ENCODE results near the gene ADAMTS18. TPM values are rescaled to one million over a fixed set of nuclear protein-coding genes. Genes with fewer than 3 reads are reported as not detected.

ADAMTS18 gene
- total and polyA plus RNA-seq, 2 donors (not counting 1 experiment from before 2014, with no cell fraction given), result not detected

DNA sequence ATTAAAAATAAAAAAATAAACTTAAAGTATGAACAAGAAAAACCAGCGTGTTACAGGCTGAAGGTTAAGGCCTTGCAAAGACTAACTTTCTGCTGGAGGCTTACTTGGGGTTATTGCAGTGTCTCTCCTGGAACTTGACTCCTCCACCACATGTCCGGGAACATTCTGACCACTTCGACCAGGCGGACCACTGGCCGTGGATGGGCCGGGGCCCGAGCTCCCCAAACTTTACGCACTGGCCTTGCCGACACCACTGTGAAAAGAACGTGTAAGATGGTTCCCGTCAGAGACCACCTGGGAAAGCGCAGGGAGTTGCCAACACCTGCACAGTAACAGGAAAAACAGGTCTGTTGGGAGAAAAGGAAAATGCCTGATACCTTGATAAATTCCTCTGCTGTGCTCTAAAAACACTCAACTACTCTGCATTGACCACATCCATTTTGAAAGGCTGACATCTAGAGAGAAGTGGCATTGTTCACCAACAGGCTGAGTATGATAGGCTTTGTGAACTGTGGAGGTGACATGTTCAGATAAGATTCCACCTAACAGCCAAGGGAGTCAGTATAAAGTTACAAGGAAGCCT lies 99.1 kb downstream of the ADAMTS18 start:
- Histone ChIP-seq H2AFZ (ENCODE audit: low read length) (no peak overlapping the region), H3K9me3 (ENCODE audit: control insufficient read depth, insufficient read depth, low read depth, low read length) (no peaks in the 10 kb centered on the region), H3K4me1 (ENCODE audit: control insufficient read depth, extremely low read depth, insufficient read depth, low read length) (no peaks in the 10 kb centered on the region), H4K20me1 (ENCODE audit: control insufficient read depth, extremely low read depth, insufficient read depth, low read length) (no peaks in the 10 kb centered on the region), H3K4me3 (replicated peaks in 1 of 4; ENCODE audit: control extremely low read depth in 1 of 4, insufficient read depth in 1 of 4, low read depth in 3 of 4, low read length in 4 of 4) (no peak overlapping the region), H3K27ac (ENCODE audit: insufficient read depth, low read length) (no peak overlapping the region), H3K4me2 (ENCODE audit: extremely low read depth, insufficient read depth, low read length) (no peak overlapping the region), H3K9ac (ENCODE audit: insufficient read depth, low read length) (no peak overlapping the region), H3K36me3 (ENCODE audit: control insufficient read depth, insufficient read depth, low read length) (no peaks in the 10 kb centered on the region), H3K27me3 (ENCODE audit: control insufficient read depth, insufficient read depth, low read length) (no peaks in the 10 kb centered on the region), H3K79me2 (ENCODE audit: control insufficient read depth, insufficient read depth, low read length) (no peaks in the 10 kb centered on the region)
- no peak for TF ChIP-seq EZH2 (IDR thresholded peaks at IDR 0.05; ENCODE audit: low read length, missing control alignments)
- TF ChIP-seq, protein P1, sequence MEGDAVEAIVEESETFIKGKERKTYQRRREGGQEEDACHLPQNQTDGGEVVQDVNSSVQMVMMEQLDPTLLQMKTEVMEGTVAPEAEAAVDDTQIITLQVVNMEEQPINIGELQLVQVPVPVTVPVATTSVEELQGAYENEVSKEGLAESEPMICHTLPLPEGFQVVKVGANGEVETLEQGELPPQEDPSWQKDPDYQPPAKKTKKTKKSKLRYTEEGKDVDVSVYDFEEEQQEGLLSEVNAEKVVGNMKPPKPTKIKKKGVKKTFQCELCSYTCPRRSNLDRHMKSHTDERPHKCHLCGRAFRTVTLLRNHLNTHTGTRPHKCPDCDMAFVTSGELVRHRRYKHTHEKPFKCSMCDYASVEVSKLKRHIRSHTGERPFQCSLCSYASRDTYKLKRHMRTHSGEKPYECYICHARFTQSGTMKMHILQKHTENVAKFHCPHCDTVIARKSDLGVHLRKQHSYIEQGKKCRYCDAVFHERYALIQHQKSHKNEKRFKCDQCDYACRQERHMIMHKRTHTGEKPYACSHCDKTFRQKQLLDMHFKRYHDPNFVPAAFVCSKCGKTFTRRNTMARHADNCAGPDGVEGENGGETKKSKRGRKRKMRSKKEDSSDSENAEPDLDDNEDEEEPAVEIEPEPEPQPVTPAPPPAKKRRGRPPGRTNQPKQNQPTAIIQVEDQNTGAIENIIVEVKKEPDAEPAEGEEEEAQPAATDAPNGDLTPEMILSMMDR (conservative IDR thresholded peaks at IDR 0.05 in 1 of 2, IDR thresholded peaks at IDR 0.05 in 1 of 2; ENCODE audit: low read depth in 1 of 2, low read length in 2 of 2), result no peak
- DNase-seq (ENCODE audit: low read depth in 2 of 2), result no peak

DNA sequence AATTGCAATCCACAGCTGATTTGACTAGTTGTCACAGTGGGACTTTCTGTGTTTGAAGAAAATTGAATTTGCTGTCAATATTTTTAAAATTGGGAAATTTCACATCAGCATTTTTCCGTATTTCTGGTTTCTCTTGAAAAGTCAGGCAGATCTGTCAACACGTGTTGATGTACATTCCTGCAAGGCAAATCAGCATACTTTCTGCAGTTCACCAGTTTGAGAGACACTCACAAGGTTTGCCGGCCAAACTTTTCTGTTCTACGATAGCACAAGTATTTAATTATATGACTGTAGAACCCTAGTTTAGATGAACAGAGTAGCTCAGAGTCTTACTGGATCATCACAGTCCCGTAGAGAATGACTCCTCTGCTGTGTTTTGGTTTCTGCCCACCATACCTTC lies 102.0 kb downstream of the ADAMTS18 start:
- TF ChIP-seq, protein P1 (conservative IDR thresholded peaks at IDR 0.05 in 1 of 2, IDR thresholded peaks at IDR 0.05 in 1 of 2; ENCODE audit: low read depth in 1 of 2, low read length in 2 of 2), result no peak
- TF ChIP-seq EZH2 (IDR thresholded peaks at IDR 0.05; ENCODE audit: low read length, missing control alignments), result no peak
- no peak overlapping the region for H2AFZ ChIP-seq (ENCODE audit: low read length)
- no peaks in the 10 kb centered on the region for H3K79me2 ChIP-seq (ENCODE audit: control insufficient read depth, insufficient read depth, low read length)
- H3K4me2 ChIP-seq (ENCODE audit: extremely low read depth, insufficient read depth, low read length), result no peak overlapping the region
- no peak overlapping the region for H3K4me3 ChIP-seq (replicated peaks in 1 of 4; ENCODE audit: control extremely low read depth in 1 of 4, insufficient read depth in 1 of 4, low read depth in 3 of 4, low read length in 4 of 4)
- no peaks in the 10 kb centered on the region for H3K4me1 ChIP-seq (ENCODE audit: control insufficient read depth, extremely low read depth, insufficient read depth, low read length)
- H3K9ac ChIP-seq (ENCODE audit: insufficient read depth, low read length), result no peak overlapping the region
- H3K27me3 ChIP-seq (ENCODE audit: control insufficient read depth, insufficient read depth, low read length), result no peaks in the 10 kb centered on the region
- H3K27ac ChIP-seq (ENCODE audit: insufficient read depth, low read length), result no peak overlapping the region
- no peaks in the 10 kb centered on the region for H3K36me3 ChIP-seq (ENCODE audit: control insufficient read depth, insufficient read depth, low read length)
- H3K9me3 ChIP-seq (ENCODE audit: control insufficient read depth, insufficient read depth, low read depth, low read length), result no peaks in the 10 kb centered on the region
- H4K20me1 ChIP-seq (ENCODE audit: control insufficient read depth, extremely low read depth, insufficient read depth, low read length), result no peaks in the 10 kb centered on the region
- no peak for DNase-seq (ENCODE audit: low read depth in 2 of 2)

DNA sequence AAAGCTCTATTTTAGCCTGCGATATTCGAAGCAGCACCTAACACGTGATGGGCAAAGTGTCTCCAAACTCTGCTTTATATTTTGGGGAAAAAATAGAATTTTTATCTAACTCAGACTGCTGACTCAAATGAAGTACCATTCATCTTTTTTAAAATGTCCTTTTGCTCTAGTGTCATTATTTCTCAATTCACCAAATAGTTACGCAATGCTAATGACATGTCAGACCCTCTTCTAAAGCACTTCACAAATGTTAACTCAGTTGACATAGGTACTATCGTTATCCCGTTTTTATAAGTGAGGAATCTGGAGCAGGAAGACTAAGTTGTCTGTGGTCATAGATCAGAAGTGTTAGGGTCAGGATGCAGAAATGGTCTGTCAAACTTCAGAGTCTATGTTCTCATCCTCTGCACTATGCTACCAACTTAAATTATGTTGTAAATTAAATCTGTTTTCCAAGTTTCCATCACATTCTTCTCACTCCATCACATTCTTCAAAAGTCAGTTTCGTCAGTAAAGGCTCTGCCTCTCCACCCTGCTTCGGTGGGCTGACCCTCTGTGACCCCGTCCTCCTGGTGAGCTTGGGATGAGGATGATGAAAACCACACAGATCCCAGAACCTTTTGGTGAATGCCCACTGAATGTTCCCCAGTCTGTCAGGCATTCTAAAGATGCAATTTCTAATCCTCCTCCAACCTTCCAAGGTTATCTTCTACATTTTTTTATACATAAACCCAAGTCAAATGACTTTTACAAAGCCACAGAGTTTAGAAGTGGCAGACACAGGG lies 102.8 kb downstream of the ADAMTS18 start:
- no peak overlapping the region for H3K4me3 ChIP-seq (replicated peaks in 1 of 4; ENCODE audit: control extremely low read depth in 1 of 4, insufficient read depth in 1 of 4, low read depth in 3 of 4, low read length in 4 of 4)
- H3K36me3 ChIP-seq (ENCODE audit: control insufficient read depth, insufficient read depth, low read length), result no peaks in the 10 kb centered on the region
- no peak for DNase-seq (ENCODE audit: low read depth in 2 of 2)
- H3K4me1 ChIP-seq (ENCODE audit: control insufficient read depth, extremely low read depth, insufficient read depth, low read length), result no peaks in the 10 kb centered on the region
- H2AFZ ChIP-seq (ENCODE audit: low read length), result no peak overlapping the region
- H3K27me3 ChIP-seq (ENCODE audit: control insufficient read depth, insufficient read depth, low read length), result no peaks in the 10 kb centered on the region
- TF ChIP-seq EZH2 (IDR thresholded peaks at IDR 0.05; ENCODE audit: low read length, missing control alignments), result no peak
- TF ChIP-seq, protein P1 (conservative IDR thresholded peaks at IDR 0.05 in 1 of 2, IDR thresholded peaks at IDR 0.05 in 1 of 2; ENCODE audit: low read depth in 1 of 2, low read length in 2 of 2), result no peak
- H3K79me2 ChIP-seq (ENCODE audit: control insufficient read depth, insufficient read depth, low read length), result no peaks in the 10 kb centered on the region
- no peaks in the 10 kb centered on the region for H4K20me1 ChIP-seq (ENCODE audit: control insufficient read depth, extremely low read depth, insufficient read depth, low read length)
- H3K9ac ChIP-seq (ENCODE audit: insufficient read depth, low read length), result no peak overlapping the region
- H3K9me3 ChIP-seq (ENCODE audit: control insufficient read depth, insufficient read depth, low read depth, low read length), result no peaks in the 10 kb centered on the region
- no peak overlapping the region for H3K4me2 ChIP-seq (ENCODE audit: extremely low read depth, insufficient read depth, low read length)
- no peak overlapping the region for H3K27ac ChIP-seq (ENCODE audit: insufficient read depth, low read length)
